H7 (cell line): ENCODE measurements around the gene A2M. TPM values are rescaled to one million over a fixed set of nuclear protein-coding genes. Genes with fewer than 3 reads are reported as not detected.

Source experiments
- DNase-seq: peaks from one replicate; pipeline ENCODE4 v3.0.0; 2012
- H3K27me3 ChIP-seq: 2 replicates; pipeline ENCODE4 v1.6.0; 2011; ENCODE audit warnings: mild to moderate bottlenecking, low read length; ENCODE audit not compliant: control insufficient read depth, insufficient read depth
- H3K36me3 ChIP-seq: replicated peaks from 2 replicates; pipeline ENCODE4 v1.5.1; 2011; ENCODE audit warnings: low read length; ENCODE audit not compliant: control insufficient read depth, insufficient read depth
- H3K4me3 ChIP-seq: 2 replicates; pipeline ENCODE4 v1.5.1; 2011; ENCODE audit warnings: low read depth, mild to moderate bottlenecking, control low read depth, low read length, moderate library complexity; ENCODE audit not compliant: insufficient read depth
- total RNA-seq: library from RNA; depleted of rRNA; stranded (reverse); fragments of >200 nt; shearing (Covaris generic); gene quantifications from 2 replicates; pipeline ENCODE4 v1.2.3, GENCODE V29; 2014; rRNA removed

A2M gene
- total RNA-seq, 1 experiment from 2014 or later: not detected

DNA sequence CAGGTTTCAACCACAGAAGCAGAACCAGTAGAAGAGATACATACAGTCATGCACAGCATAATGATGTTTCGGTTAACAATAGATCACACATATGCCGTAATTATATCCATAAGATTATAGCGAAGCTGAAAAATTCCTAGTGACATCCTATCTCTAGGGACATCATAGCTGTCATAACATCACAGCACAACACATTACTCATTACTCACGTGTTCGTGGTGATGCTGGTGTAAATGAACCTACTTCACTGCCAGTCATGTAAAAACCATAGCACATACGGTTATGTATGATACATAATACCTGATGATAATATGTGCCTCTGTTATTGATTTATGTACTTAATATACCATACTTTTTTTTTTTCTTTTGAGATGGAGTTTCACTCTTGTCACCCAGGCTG lies 81.6 kb downstream of the A2M start:
- no peak for DNase-seq
- H3K36me3 ChIP-seq: no peaks in the 10 kb centered on the region

GRCh38 chr12:9033265-9033887 lies 82.3 kb downstream of the A2M start:
- Histone ChIP-seq H3K36me3 (no peaks in the 10 kb centered on the region), H3K27me3 (no peaks in the 10 kb centered on the region), H3K4me3 (no peak overlapping the region)
- DNase-seq: no peak

More for the DNA sequence above, 81.6 kb downstream of the A2M start:
- Histone ChIP-seq H3K27me3 (no peaks in the 10 kb centered on the region), H3K4me3 (no peak overlapping the region)

DNA sequence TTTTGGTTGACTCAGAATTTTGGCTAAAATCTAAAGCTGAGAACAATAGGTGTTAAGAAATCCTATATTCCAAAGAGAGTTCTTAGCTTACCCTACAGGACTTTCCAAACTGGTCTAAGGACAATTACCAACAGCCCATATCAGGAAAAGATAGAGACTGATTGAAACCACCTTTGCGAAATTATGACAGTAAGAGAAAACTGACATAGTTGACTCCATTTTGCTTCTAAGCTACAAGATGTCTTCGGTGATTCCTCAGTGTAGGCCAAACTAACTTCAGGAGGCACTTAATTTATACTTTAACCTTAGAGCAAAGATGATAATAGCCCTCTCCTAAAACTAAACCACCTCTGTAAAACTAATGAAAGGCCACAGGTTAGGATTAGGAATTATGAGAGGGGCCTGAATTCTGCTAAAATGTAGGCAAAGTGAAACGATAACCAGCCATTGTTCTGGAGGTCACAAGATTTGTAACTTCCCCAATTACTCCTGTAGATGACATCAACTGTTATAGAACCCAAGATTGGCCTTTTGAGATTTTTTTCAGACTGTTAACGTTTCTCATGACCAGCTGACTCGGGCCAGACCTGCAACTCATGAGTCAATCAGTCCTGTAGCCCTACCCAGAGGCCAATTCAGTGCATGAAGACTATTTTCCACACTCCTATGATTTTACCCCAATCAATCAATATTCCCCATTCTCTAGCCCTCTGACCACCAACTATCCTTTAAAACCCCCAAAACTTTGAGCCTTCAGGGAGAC lies 83.3 kb downstream of the A2M start:
- H3K4me3 ChIP-seq: no peak overlapping the region
- no peaks in the 10 kb centered on the region for H3K36me3 ChIP-seq
- no peak for DNase-seq
- H3K27me3 ChIP-seq: no peaks in the 10 kb centered on the region

- Histone ChIP-seq H3K4me3 (no peak overlapping the region), H3K36me3 (no peaks in the 10 kb centered on the region), H3K27me3 (no peaks in the 10 kb centered on the region)
- no peak for DNase-seq
Observed at GRCh38 chr12:9030776-9031175, 84.9 kb downstream of the A2M start.

DNA sequence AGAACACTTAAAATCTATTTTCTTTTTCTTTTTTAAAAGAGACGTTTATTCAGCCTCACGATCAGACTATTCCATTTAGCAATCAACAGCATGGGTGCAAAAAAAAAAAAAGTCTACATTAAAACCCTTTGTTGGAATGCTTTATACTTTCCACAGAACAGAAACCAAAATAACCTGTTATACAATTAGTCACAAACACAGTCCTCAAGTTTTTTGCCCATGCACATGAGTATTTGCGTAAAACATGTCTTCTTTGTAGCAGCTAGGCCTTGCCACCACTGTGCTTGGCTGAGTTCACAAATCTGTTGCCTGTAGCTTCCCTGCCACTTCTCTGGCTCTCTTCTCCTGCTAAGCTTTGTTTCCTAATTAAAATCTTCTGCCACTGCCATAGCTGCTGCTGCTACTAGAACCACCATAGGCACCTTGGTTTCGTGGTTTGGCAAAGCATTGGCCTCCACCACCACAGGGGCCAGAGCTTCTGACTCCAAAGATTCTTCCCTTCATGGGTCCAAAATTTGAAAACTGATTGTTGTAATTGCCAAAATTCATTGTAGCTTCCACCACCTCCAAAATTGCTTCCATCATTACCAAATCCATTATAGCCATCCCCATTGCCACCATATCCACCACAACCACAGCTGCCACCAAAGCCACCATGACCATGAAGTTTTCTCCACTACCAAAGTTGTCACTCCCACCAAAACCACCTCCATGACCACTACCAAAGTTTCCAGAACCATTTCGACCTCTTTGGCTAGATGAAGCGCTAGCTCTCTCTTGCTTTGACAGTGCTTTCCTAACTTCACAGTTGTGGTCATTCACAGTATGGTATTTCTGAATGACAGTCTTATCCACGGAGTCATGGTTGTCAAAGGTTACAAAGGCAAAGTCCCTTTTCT lies 88.3 kb downstream of the A2M start:
- Histone ChIP-seq H3K27me3 (no peaks in the 10 kb centered on the region), H3K4me3 (no peak overlapping the region), H3K36me3 (no peaks in the 10 kb centered on the region)
- no peak for DNase-seq

GRCh38 chr12:9024512-9024911 lies 91.2 kb downstream of the A2M start:
- Histone ChIP-seq H3K36me3 (no peaks in the 10 kb centered on the region), H3K27me3 (no peaks in the 10 kb centered on the region), H3K4me3 (no peak overlapping the region)
- DNase-seq: no peak

DNA sequence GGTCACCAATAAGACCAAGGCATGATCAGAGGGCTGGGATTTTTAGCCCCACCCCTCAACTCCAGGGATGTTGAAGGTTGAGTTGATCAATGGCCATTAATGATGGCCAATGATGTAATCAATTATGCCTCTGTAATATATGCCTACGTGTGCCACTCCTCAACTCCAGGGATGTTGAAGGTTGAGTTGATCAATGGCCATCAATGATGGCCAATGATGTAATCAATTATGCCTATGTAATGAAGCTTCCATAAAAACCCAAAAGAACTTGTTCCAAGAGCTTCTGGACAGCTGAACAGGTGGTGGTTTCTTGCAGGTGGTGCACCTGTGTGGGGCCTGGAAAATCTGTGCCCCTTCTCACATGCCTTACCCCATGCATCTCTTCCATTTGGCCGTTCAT lies 93.1 kb downstream of the A2M start:
- DNase-seq: no peak
- H3K36me3 ChIP-seq: no peaks in the 10 kb centered on the region
- H3K4me3 ChIP-seq: no peak overlapping the region
- H3K27me3 ChIP-seq: no peaks in the 10 kb centered on the region

Other genes with a start within 250 kb of the A2M start
- 245 and 364 TPM in 2 replicates for gene PHC1, start 201.4 kb downstream of the A2M start, total RNA-seq
- gene M6PR, start 166.3 kb downstream of the A2M start, total RNA-seq: 125 and 182 TPM in 2 replicates
- gene KLRG1, start 126.4 kb downstream of the A2M start, total RNA-seq: 3.2 and 3.8 TPM in 2 replicates
- gene PZP, start 92.5 kb upstream of the A2M start, total RNA-seq: not detected in 2 replicates